Jurkat, Clone E6-1 (cell line): ENCODE measurements around the gene HMGA1.

Experiments used
- DNase-seq: peaks from one replicate; pipeline ENCODE4 v3.0.0-alpha.2; 2011; ENCODE audit warnings: low read depth, low spot score
- H3K4me3 ChIP-seq: 2 replicates; pipeline ENCODE4 v1.5.1; 2011; ENCODE audit warnings: mild to moderate bottlenecking, low read length, control low read depth, moderate library complexity

Gene HMGA1

GRCh38 chr6:34278833-34279232, 42.2 kb downstream of the HMGA1 start:
- H3K4me3 ChIP-seq: no peak overlapping the region
- DNase-seq: no peak

GRCh38 chr6:34280216-34280615, 43.5 kb downstream of the HMGA1 start:
- no peak for DNase-seq
- no peak overlapping the region for H3K4me3 ChIP-seq

GRCh38 chr6:34281702-34282334, 45.1 kb downstream of the HMGA1 start:
- no peak overlapping the region for H3K4me3 ChIP-seq
- DNase-seq: no peak

GRCh38 chr6:34284563-34285447, 48.1 kb downstream of the HMGA1 start:
- H3K4me3 ChIP-seq: no peak overlapping the region
- DNase-seq: peak; percentile 70

GRCh38 chr6:34285448-34286164, 48.9 kb downstream of the HMGA1 start:
- DNase-seq: no peak
- H3K4me3 ChIP-seq: no peak overlapping the region

- no peak overlapping the region for H3K4me3 ChIP-seq
- peak; percentile 28 for DNase-seq
Observed at GRCh38 chr6:34288581-34288980, 51.9 kb downstream of the HMGA1 start.

- no peak overlapping the region for H3K4me3 ChIP-seq
- no peak for DNase-seq
Observed at GRCh38 chr6:34289137-34289536, 52.5 kb downstream of the HMGA1 start.

DNA sequence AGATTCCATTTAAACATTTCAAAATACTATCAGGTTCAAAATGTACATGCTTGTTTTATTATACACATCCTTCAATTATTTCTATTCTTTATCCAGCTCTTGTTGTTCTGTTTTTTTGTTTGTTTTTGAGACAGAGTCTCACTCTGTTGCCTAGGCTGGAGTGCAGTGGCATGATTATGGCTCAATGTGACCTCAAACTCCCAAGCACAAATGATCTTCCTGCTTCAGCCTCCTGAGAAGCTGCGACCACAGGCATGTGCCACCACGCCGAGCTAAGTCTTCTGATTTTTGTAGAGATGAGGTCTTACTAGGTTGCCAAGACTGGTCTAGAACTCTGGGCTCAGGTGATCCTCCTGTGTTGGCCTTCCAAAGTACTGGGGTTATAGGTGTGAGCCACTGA, 56.3 kb downstream of the HMGA1 start:
- DNase-seq: no peak
- H3K4me3 ChIP-seq: no peak overlapping the region

GRCh38 chr6:34295721-34296120, 59.0 kb downstream of the HMGA1 start:
- no peak overlapping the region for H3K4me3 ChIP-seq
- peak; percentile 25 for DNase-seq
